Progenitor cell of endocrine pancreas (in vitro differentiated cells): ENCODE measurements around the gene NOSTRIN. TPM values are rescaled to one million over a fixed set of nuclear protein-coding genes. Genes with fewer than 3 reads are reported as not detected.

Source experiments
- DNase-seq: peaks from one replicate; pipeline ENCODE4 v3.0.0; 2021; ENCODE audit warnings: low spot score; ENCODE audit not compliant: unreplicated experiment
- H3K27ac Mint-ChIP-seq: 2 replicates; pipeline ENCODE4 v1.8.0; 2021; ENCODE audit warnings: mild to moderate bottlenecking, moderate library complexity, mixed read lengths
- H3K27me3 Mint-ChIP-seq: 2 replicates; pipeline ENCODE4 v1.8.0; 2021; ENCODE audit warnings: mixed read lengths
- H3K36me3 Mint-ChIP-seq: 2 replicates; pipeline ENCODE4 v1.8.0; 2022; ENCODE audit warnings: mixed read lengths; ENCODE audit not compliant: insufficient read depth
- H3K4me1 Mint-ChIP-seq: 2 replicates; pipeline ENCODE4 v1.8.0; 2021; ENCODE audit warnings: low read depth, mixed read lengths
- H3K4me3 Mint-ChIP-seq: 2 replicates; pipeline ENCODE4 v1.8.0; 2021; ENCODE audit warnings: low read depth, mild to moderate bottlenecking, moderate library complexity, mixed read lengths
- H3K9me3 Mint-ChIP-seq: 2 replicates; pipeline ENCODE4 v1.8.0; 2021; ENCODE audit warnings: low read depth, mixed read lengths
- CTCF ChIP-seq: fragments of 200-600 bp; sonication (generic); IDR thresholded peaks from one replicate; pipeline ENCODE4 v1.5.0; 2021; ENCODE audit warnings: antibody characterized with exemption, mild to moderate bottlenecking; ENCODE audit not compliant: unreplicated experiment
- total RNA-seq: library from RNA; stranded (reverse); gene quantifications from 2 replicates; pipeline ENCODE4 v1.2.1, GENCODE V29; 2021

NOSTRIN gene
- total RNA-seq, 1 donor from 2014 or later: 4.0 TPM

GRCh38 chr2:168811696-168812095 is 9.3 kb downstream of the NOSTRIN start:
- H3K4me3 Mint-ChIP-seq: no peak overlapping the region
- H3K27ac Mint-ChIP-seq: no peak overlapping the region
- peaks cover 64% of the 10 kb centered on the region for H3K4me1 Mint-ChIP-seq
- no peak for TF ChIP-seq CTCF
- H3K9me3 Mint-ChIP-seq: no peaks in the 10 kb centered on the region
- no peak for DNase-seq
- H3K27me3 Mint-ChIP-seq: no peaks in the 10 kb centered on the region
- no peaks in the 10 kb centered on the region for H3K36me3 Mint-ChIP-seq

DNA sequence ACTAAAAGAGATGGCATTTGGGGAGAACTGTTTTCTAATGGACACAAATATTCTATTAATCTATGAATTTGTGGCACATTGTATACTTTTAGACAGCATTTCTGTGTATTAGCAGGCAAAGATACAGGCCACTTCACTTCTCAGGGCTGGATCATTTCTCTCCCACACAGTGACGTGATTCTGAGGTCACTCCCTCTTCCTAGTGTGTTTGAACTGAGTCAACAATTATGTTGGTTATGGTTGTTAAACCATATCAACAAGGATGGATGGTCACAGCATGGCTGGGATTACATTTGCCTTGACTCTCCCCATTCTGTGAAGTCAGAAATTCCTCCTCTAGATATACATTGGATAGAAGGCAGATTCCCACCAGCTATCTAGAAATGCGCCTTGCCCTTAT is 11.6 kb downstream of the NOSTRIN start:
- Mint-ChIP-seq H3K9me3 (no peaks in the 10 kb centered on the region), H3K4me1 (peaks cover 56% of the 10 kb centered on the region), H3K27ac (peak overlapping the region; percentile 54)

GRCh38 chr2:168814939-168815907 is 12.8 kb downstream of the NOSTRIN start:
- no peaks in the 10 kb centered on the region for H3K27me3 Mint-ChIP-seq
- H3K4me3 Mint-ChIP-seq: no peak overlapping the region
- H3K27ac Mint-ChIP-seq: peak overlapping the region; percentile 83
- DNase-seq: no peak
- H3K36me3 Mint-ChIP-seq: no peaks in the 10 kb centered on the region
- H3K9me3 Mint-ChIP-seq: no peaks in the 10 kb centered on the region
- no peak for TF ChIP-seq CTCF
- peaks cover 55% of the 10 kb centered on the region for H3K4me1 Mint-ChIP-seq

More for the DNA sequence above, 11.6 kb downstream of the NOSTRIN start:
- Mint-ChIP-seq H3K4me3 (no peak overlapping the region), H3K36me3 (no peaks in the 10 kb centered on the region), H3K27me3 (no peaks in the 10 kb centered on the region)
- no peak for TF ChIP-seq CTCF
- DNase-seq: no peak

DNA sequence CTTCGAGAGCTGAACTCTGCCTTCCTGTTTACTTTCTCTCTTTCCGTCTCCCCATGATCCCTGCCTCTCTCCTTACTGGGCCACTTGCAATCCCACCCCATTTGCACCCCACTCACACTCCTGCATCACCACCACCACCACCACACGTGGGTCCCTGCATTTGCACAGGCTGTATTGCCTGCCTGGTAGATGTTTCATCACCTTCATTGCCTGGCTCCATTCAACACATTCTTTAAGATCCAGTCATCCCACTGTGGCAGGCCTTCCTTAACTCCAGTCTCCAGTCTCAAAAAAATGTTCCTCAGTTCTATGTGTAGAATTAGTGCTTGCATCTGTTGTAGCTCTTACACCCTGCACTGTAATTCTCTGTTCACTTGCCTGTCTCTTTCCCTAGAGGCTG is 13.9 kb downstream of the NOSTRIN start:
- H3K4me3 Mint-ChIP-seq: no peak overlapping the region
- H3K27me3 Mint-ChIP-seq: no peaks in the 10 kb centered on the region
- no peaks in the 10 kb centered on the region for H3K9me3 Mint-ChIP-seq
- TF ChIP-seq CTCF: no peak
- DNase-seq: no peak
- peaks cover 53% of the 10 kb centered on the region for H3K4me1 Mint-ChIP-seq
- no peaks in the 10 kb centered on the region for H3K36me3 Mint-ChIP-seq
- peak overlapping the region; percentile 91 for H3K27ac Mint-ChIP-seq

DNA sequence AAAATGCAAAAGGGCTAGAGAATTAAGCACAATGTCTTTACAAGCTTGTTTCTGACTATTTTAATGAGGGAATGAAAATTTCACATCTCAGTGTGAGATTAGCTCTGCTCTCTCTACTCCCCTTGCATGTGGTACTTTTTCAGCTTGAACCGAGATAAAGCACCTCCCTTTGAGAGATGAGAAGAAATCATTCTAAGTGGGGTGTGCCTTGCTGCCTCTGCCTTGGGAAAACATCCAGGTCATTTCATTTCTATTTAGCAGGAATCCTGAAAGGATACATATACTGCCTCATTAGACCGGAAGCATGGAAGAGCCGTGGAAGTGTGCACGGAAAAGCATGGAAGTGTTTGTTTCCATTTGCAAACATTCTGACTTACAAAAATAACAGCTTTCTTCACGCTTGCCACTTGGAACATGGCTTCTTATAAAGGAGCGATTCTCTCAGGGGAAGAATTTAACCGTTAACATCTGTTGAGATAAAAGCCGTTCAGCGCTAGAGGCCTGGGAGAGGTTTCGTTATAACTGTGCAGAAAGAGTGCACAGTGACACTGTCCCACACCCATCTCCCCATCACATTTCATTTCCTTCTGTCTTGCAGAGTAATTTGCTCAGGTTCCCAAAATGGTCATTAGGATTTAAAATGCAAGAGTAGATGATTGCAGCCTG is 16.7 kb downstream of the NOSTRIN start:
- Mint-ChIP-seq H3K4me1 (peaks cover 28% of the 10 kb centered on the region), H3K4me3 (no peak overlapping the region), H3K27ac (peak overlapping the region; percentile 26), H3K9me3 (no peaks in the 10 kb centered on the region), H3K36me3 (no peaks in the 10 kb centered on the region), H3K27me3 (no peaks in the 10 kb centered on the region)
- TF ChIP-seq CTCF: no peak
- no peak for DNase-seq
